Left ventricle myocardium superior (tissue), 1 donor: ENCODE measurements around the gene LTBP3. TPM values are rescaled to one million over a fixed set of nuclear protein-coding genes. Genes with fewer than 3 reads are reported as not detected.

Experiments used
- ATAC-seq: fragments of 200-7000 bp; cut with Tn5 transposase; one replicate; pipeline ENCODE4 v1.9.1; 2020; ENCODE audit warnings: mild to moderate bottlenecking, moderate library complexity
- DNase-seq: peaks from one replicate; pipeline ENCODE4 v3.0.0-alpha.2; 2020
- intact Hi-C: fragments of 100-400 bp; cut with micrococcal nuclease; formaldehyde crosslinking; loops from one replicate; pipeline ENCODE4 v1.11.0; 2022
- total RNA-seq: library from RNA; stranded (reverse); fragmentation: NEBNext Ultra II Directional; extraction: Animal tissue kit (Norgen Biotek cat#: 25700); gene quantifications from one replicate; pipeline ENCODE4 v1.2.1, GENCODE V29; 2021
- donor health status: DM: no; HTN: yes; CAD: no; lungs with severe emphysema.

LTBP3 gene
- total RNA-seq, 1 donor from 2014 or later = 77.5 TPM

GRCh38 chr11:65588199-65589054 lies 30.3 kb upstream of the LTBP3 start:
- ATAC-seq (peak; percentile 76), DNase-seq (peak; percentile 72)
- intact Hi-C loops = no loop called here

- peak; percentile 33 for ATAC-seq
- DNase-seq = peak; percentile 57
- intact Hi-C loops = no loop called here
Observed at GRCh38 chr11:65586676-65587075, 28.5 kb upstream of the LTBP3 start.

- no peak for DNase-seq
- no peak for ATAC-seq
- intact Hi-C loops = no loop called here
Observed at GRCh38 chr11:65586247-65586630, 28.1 kb upstream of the LTBP3 start.

GRCh38 chr11:65585396-65586246 lies 27.5 kb upstream of the LTBP3 start:
- ATAC-seq (no peak), DNase-seq (peak; percentile 48)
- intact Hi-C loops = no loop called here

- intact Hi-C loops = no loop called here
Observed at GRCh38 chr11:65584723-65585171, 26.6 kb upstream of the LTBP3 start.

GRCh38 chr11:65584106-65584505 lies 25.9 kb upstream of the LTBP3 start:
- DNase-seq (no peak), ATAC-seq (no peak)
- intact Hi-C loops = no loop called here

More at GRCh38 chr11:65584723-65585171, 26.6 kb upstream of the LTBP3 start:
- ATAC-seq (no peak), DNase-seq (no peak)

- ATAC-seq (no peak), DNase-seq (no peak)
- intact Hi-C loops = no loop called here
Observed at GRCh38 chr11:65583589-65583988, 25.4 kb upstream of the LTBP3 start.

- DNase-seq = no peak
- intact Hi-C loops = no loop called here
- ATAC-seq = no peak
Observed at GRCh38 chr11:65581928-65582327, 23.8 kb upstream of the LTBP3 start.

GRCh38 chr11:65580756-65581155 lies 22.6 kb upstream of the LTBP3 start:
- ATAC-seq (no peak), DNase-seq (no peak)
- intact Hi-C loops = no loop called here

- intact Hi-C loops = no loop called here
- ATAC-seq (no peak), DNase-seq (no peak)
Observed at GRCh38 chr11:65580031-65580692, 22.0 kb upstream of the LTBP3 start.

GRCh38 chr11:65579291-65579690 lies 21.1 kb upstream of the LTBP3 start:
- intact Hi-C loops = no loop called here
- ATAC-seq (no peak), DNase-seq (no peak)

- DNase-seq = no peak
- ATAC-seq = no peak
- intact Hi-C loops = no loop called here
Observed at GRCh38 chr11:65578667-65579066, 20.5 kb upstream of the LTBP3 start.

GRCh38 chr11:65578134-65578533 lies 20.0 kb upstream of the LTBP3 start:
- no peak for DNase-seq
- intact Hi-C loops = no loop called here
- ATAC-seq = no peak

GRCh38 chr11:65577756-65578109 lies 19.6 kb upstream of the LTBP3 start:
- no peak for DNase-seq
- intact Hi-C loops = no loop called here
- ATAC-seq = peak; percentile 0

- DNase-seq (peak; percentile 74), ATAC-seq (peak; percentile 43)
- intact Hi-C loops = no loop called here
Observed at GRCh38 chr11:65576867-65577755, 19.0 kb upstream of the LTBP3 start.

GRCh38 chr11:65576232-65576866 lies 18.2 kb upstream of the LTBP3 start:
- DNase-seq (no peak), ATAC-seq (no peak)
- intact Hi-C loops = no loop called here

- ATAC-seq (peak; percentile 29), DNase-seq (peak; percentile 89)
- intact Hi-C loops = no loop called here
Observed at GRCh38 chr11:65575568-65576231, 17.5 kb upstream of the LTBP3 start, which contains the start of gene EHBP1L1. Gene EHBP1L1, plus strand, starts transcription at chr11:65576053. Its CDS starts 250 bp downstream, at chr11:65576303.
